Fibroblast of lung (primary cell): ENCODE data around the gene CCNT1. TPM values are rescaled to one million over a fixed set of nuclear protein-coding genes. Genes with fewer than 3 reads are reported as not detected.

ENCODE experiments used
- DNase-seq, 2 donors: peaks; one replicate each; pipeline versions ENCODE4 v3.0.0 to v3.0.0-alpha.2; 2010; ENCODE audit warnings: low read depth in 2 of 2
- H2AFZ ChIP-seq: 2 replicates; pipeline ENCODE4 v1.5.1; 2012; ENCODE audit warnings: low read length, control low read depth, inconsistent platforms
- H3K27ac ChIP-seq: 2 replicates; pipeline ENCODE4 v1.5.1; 2011; ENCODE audit warnings: low read length, control low read depth; ENCODE audit not compliant: insufficient read depth
- H3K27me3 ChIP-seq: 2 replicates; pipeline ENCODE4 v1.5.1; 2011; ENCODE audit warnings: mild to moderate bottlenecking, low read length; ENCODE audit not compliant: control insufficient read depth, insufficient read depth
- H3K36me3 ChIP-seq: 2 replicates; pipeline ENCODE4 v1.5.1; 2011; ENCODE audit warnings: low read length; ENCODE audit not compliant: control insufficient read depth, insufficient read depth
- H3K4me1 ChIP-seq: 2 replicates; pipeline ENCODE4 v1.5.1; 2011; ENCODE audit warnings: low read length; ENCODE audit not compliant: control insufficient read depth, insufficient read depth; ENCODE audit errors: extremely low read depth
- H3K4me2 ChIP-seq: 2 replicates; pipeline ENCODE4 v1.5.1; 2011; ENCODE audit warnings: low read length, control low read depth; ENCODE audit not compliant: insufficient read depth; ENCODE audit errors: extremely low read depth
- H3K4me3 ChIP-seq, 4 experiments: fragments of 200-600 bp in 1 of 4; sonication (generic) in 1 of 4; replicated peaks in 1 of 4; 2 replicates each; pipeline ENCODE4 v1.5.1; 2011 to 2016; ENCODE audit warnings: low read length in 4 of 4, low read depth in 3 of 4, mild to moderate bottlenecking in 3 of 4, control low read depth in 2 of 4, inconsistent platforms in 1 of 4, mixed read lengths in 1 of 4; ENCODE audit not compliant: insufficient read depth in 1 of 4; ENCODE audit errors: control extremely low read depth in 1 of 4
- H3K79me2 ChIP-seq: 2 replicates; pipeline ENCODE4 v1.5.1; 2012; ENCODE audit warnings: mild to moderate bottlenecking, low read length, inconsistent platforms; ENCODE audit not compliant: control insufficient read depth, insufficient read depth
- H3K9ac ChIP-seq: 2 replicates; pipeline ENCODE4 v1.5.1; 2011; ENCODE audit warnings: mild to moderate bottlenecking, low read length, control low read depth; ENCODE audit not compliant: insufficient read depth
- H3K9me3 ChIP-seq: 2 replicates; pipeline ENCODE4 v1.5.1; 2012; ENCODE audit warnings: low read depth, low read length; ENCODE audit not compliant: control insufficient read depth, insufficient read depth
- H4K20me1 ChIP-seq: 2 replicates; pipeline ENCODE4 v1.5.1; 2011; ENCODE audit warnings: low read length; ENCODE audit not compliant: control insufficient read depth, insufficient read depth; ENCODE audit errors: extremely low read depth
- EZH2 ChIP-seq: IDR thresholded peaks from 2 replicates; pipeline ENCODE4 v1.5.1; 2012; ENCODE audit warnings: low read length, control low read depth, mild to moderate bottlenecking; ENCODE audit errors: missing control alignments
- polyA plus RNA-seq, 2 donors: library from polyadenylated mRNA; depleted of rRNA in 1 of 2; stranded (reverse) in 1 of 2; unstranded in 1 of 2; fragments of >200 nt; gene quantifications; 2 replicates each; pipeline ENCODE4 v1.2.1, GENCODE V29; 2011 to 2012; ENCODE audit warnings: missing spikeins in 1 of 2
- total RNA-seq: library from RNA; depleted of rRNA; stranded (reverse); fragments of >200 nt; gene quantifications from 2 replicates; pipeline ENCODE4 v1.2.1, GENCODE V29; 2014
- TF ChIP-seq, protein P1 (sequence below), 2 donors: IDR thresholded peaks in 1 of 2; conservative IDR thresholded peaks in 1 of 2; 1 replicate in 1 of 2; 2 replicates in 1 of 2; pipeline ENCODE4 v1.5.1; 2011 to 2012; ENCODE audit warnings: low read length in 2 of 2, control low read depth in 1 of 2, inconsistent platforms in 1 of 2, low read depth in 1 of 2, mild to moderate bottlenecking in 1 of 2

The CCNT1 gene
- total and polyA plus RNA-seq, 2 donors (not counting 1 experiment from before 2014, with no cell fraction given), result 20.4 to 24.6 TPM

DNA sequence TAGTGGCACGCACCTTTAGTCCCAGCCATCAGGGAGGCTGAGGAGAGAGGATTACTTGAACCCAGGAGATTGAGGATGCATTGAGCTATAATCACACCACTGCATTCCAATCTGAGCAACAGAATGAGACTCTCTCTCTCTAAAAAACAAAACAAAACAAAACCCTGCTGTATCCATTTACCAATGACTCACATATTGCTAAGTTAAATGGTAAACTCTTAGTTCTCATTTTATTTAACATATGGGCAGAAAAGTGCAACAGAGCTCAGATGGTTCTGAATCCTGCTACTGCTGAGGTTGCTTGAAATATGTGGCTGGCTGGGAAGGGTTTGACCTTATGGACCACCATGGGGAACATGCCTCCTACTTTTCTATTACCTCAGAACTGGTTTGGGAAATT, 33.7 kb upstream of the CCNT1 start:
- no peaks in the 10 kb centered on the region for H3K4me1 ChIP-seq

DNA sequence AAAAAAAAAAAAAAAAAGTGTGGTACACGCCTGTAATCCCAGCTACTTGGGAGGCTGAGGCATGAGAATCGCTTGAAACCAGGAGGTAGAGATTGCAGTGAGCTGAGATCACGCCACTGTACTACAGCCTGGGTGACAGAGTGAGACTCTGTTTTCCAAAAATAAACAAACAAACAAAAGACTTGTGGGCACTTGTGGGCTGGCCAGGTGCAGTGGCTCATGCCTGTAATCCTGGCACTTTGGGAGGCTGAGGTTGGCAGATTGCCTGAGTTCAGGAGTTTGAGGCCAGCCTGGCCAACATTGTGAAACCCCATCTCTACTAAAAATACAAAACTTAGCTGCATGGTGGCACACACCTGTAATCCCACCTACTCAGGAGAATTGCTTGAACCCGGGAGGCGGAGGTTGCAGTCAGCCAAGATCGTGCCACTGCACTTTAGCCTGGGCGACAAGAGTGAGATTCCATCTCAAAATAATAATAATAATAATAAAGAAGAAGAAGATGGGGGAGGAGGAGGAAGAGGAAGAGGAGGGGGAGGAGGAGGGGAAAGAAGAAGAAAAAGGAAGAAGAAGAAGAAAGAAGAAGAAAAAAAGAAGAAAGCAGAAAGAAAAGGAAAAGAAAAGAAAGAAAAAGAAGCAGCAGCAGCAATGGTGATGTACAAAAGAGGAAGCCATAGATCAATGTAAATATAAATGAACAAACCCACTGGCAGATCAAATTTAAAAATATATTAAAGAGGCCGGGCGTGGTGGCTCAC, 27.9 kb upstream of the CCNT1 start:
- no peak for DNase-seq
- H2AFZ ChIP-seq, result no peak overlapping the region
- H3K4me1 ChIP-seq, result no peaks in the 10 kb centered on the region
- H3K4me2 ChIP-seq, result no peak overlapping the region
- H3K9ac ChIP-seq, result no peak overlapping the region
- no peak overlapping the region for H3K4me3 ChIP-seq
- no peak overlapping the region for H3K27ac ChIP-seq
- no peaks in the 10 kb centered on the region for H4K20me1 ChIP-seq
- no peaks in the 10 kb centered on the region for H3K79me2 ChIP-seq
- peaks cover under 1% of the 10 kb centered on the region for H3K27me3 ChIP-seq
- no peaks in the 10 kb centered on the region for H3K36me3 ChIP-seq
- H3K9me3 ChIP-seq, result no peaks in the 10 kb centered on the region
- TF ChIP-seq EZH2, result no peak
- TF ChIP-seq, protein P1, sequence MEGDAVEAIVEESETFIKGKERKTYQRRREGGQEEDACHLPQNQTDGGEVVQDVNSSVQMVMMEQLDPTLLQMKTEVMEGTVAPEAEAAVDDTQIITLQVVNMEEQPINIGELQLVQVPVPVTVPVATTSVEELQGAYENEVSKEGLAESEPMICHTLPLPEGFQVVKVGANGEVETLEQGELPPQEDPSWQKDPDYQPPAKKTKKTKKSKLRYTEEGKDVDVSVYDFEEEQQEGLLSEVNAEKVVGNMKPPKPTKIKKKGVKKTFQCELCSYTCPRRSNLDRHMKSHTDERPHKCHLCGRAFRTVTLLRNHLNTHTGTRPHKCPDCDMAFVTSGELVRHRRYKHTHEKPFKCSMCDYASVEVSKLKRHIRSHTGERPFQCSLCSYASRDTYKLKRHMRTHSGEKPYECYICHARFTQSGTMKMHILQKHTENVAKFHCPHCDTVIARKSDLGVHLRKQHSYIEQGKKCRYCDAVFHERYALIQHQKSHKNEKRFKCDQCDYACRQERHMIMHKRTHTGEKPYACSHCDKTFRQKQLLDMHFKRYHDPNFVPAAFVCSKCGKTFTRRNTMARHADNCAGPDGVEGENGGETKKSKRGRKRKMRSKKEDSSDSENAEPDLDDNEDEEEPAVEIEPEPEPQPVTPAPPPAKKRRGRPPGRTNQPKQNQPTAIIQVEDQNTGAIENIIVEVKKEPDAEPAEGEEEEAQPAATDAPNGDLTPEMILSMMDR (conservative IDR thresholded peaks at IDR 0.05 in 1 of 2, IDR thresholded peaks at IDR 0.05 in 1 of 2; ENCODE audit: low read depth in 1 of 2, low read length in 2 of 2), result no peak

More for the DNA sequence above, 33.7 kb upstream of the CCNT1 start:
- DNase-seq, result peak; percentile 7 to 26
- no peaks in the 10 kb centered on the region for H4K20me1 ChIP-seq
- TF ChIP-seq, protein P1 (conservative IDR thresholded peaks at IDR 0.05 in 1 of 2, IDR thresholded peaks at IDR 0.05 in 1 of 2; ENCODE audit: low read depth in 1 of 2, low read length in 2 of 2), result no peak
- TF ChIP-seq EZH2, result no peak
- H2AFZ ChIP-seq, result no peak overlapping the region
- no peaks in the 10 kb centered on the region for H3K9me3 ChIP-seq
- H3K79me2 ChIP-seq, result no peaks in the 10 kb centered on the region
- no peak overlapping the region for H3K4me2 ChIP-seq
- no peaks in the 10 kb centered on the region for H3K36me3 ChIP-seq
- H3K9ac ChIP-seq, result no peak overlapping the region
- no peak overlapping the region for H3K4me3 ChIP-seq
- H3K27ac ChIP-seq, result no peak overlapping the region
- no peaks in the 10 kb centered on the region for H3K27me3 ChIP-seq

DNA sequence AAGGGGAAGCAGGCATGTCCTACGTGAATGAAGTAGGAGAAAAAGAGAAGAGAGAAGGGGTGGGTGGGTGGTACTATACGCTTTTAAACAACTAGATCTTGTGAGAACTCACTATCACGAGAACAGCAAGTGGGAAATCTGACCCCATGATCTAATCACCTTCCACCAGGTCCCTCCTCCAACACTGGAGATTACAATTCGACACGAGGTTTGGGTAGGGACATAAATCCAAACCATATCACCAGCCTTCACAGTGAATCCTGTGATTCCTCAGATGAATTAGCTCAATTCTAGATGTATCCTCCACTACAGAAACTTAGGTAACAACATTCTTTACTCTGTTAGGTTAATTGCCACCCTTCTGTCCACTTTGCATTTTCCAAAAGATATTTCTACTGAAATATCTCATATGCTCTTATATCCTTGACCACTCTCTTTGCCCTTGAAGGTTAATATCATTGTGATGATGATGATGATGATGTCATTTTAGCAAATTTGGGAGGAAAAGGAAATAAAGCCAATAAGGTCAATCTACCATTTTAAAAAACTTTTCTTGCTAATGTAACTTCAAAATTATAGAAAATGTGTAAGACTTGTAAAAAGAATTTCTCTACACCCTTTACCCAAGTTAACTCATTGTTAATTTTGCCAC, 23.2 kb upstream of the CCNT1 start:
- H3K9me3 ChIP-seq, result no peaks in the 10 kb centered on the region
- peaks cover 2% of the 10 kb centered on the region for H3K27me3 ChIP-seq
- no peak overlapping the region for H3K4me3 ChIP-seq
- no peak overlapping the region for H3K27ac ChIP-seq
- no peak overlapping the region for H3K4me2 ChIP-seq
- TF ChIP-seq, protein P1 (conservative IDR thresholded peaks at IDR 0.05 in 1 of 2, IDR thresholded peaks at IDR 0.05 in 1 of 2; ENCODE audit: low read depth in 1 of 2, low read length in 2 of 2), result no peak
- TF ChIP-seq EZH2, result no peak
- no peak overlapping the region for H2AFZ ChIP-seq
- H4K20me1 ChIP-seq, result no peaks in the 10 kb centered on the region
- H3K9ac ChIP-seq, result no peak overlapping the region
- no peaks in the 10 kb centered on the region for H3K4me1 ChIP-seq
- DNase-seq, result no peak
- no peaks in the 10 kb centered on the region for H3K36me3 ChIP-seq
- no peaks in the 10 kb centered on the region for H3K79me2 ChIP-seq
